ENCODE measurements around the gene SLC9A3. TPM values are rescaled to one million over a fixed set of nuclear protein-coding genes. Genes with fewer than 3 reads are reported as not detected.

The SLC9A3 gene
- total RNA-seq, 5 donors from 2014 or later (not counting 1 experiment from before 2014, with no cell fraction given), result 1.9 to 3.5 (median 2.5) TPM

GRCh38 chr5:466661-467310 is 57.5 kb downstream of the SLC9A3 start:
- Histone ChIP-seq H3K4me3 (ENCODE audit: control insufficient read depth in 1 of 2, extremely low read depth in 1 of 2, low read length in 1 of 2) (no peak overlapping the region), H3K36me3 (ENCODE audit: control insufficient read depth in 2 of 2, extremely low read depth in 1 of 2, insufficient read depth in 1 of 2, low read length in 1 of 2) (peaks cover 11 to 26% of the 10 kb centered on the region in 2 donors), H3K9me3 (no peaks in the 10 kb centered on the region), H3K27me3 (replicated peaks in 1 of 2; ENCODE audit: control insufficient read depth in 2 of 2, extremely low read depth in 1 of 2, insufficient read depth in 2 of 2, low read length in 1 of 2) (no peaks in the 10 kb centered on the region), H3K4me1 (ENCODE audit: control insufficient read depth in 1 of 2, extremely low read depth in 1 of 2, insufficient read depth in 2 of 2, low read length in 2 of 2) (peaks cover 16 to 29% of the 10 kb centered on the region in 2 experiments), H3K27ac (ENCODE audit: low read length) (no peak overlapping the region)
- ChIA-PET CTCF (no interaction called here), POLR2A (no interaction called here)
- DNase-seq, result peak in 1 of 35 experiments; percentile 2
- 98% methylated on average over 17 of the region's 30 CpGs for WGBS (ENCODE audit: insufficient coverage)
- peaks cover 32 to 38% (median 38%) of the 10 kb centered on the region in 3 donors for H3K4me1 Mint-ChIP-seq
- peaks cover 19% of the 10 kb centered on the region for H3K36me3 Mint-ChIP-seq
- H3K9me3 Mint-ChIP-seq, result no peaks in the 10 kb centered on the region
- no peak for ATAC-seq (replicated peaks in 1 of 4)
- no peak overlapping the region for H3K27ac Mint-ChIP-seq
- H3K4me3 Mint-ChIP-seq, result no peak overlapping the region
- H3K27me3 Mint-ChIP-seq, result no peaks in the 10 kb centered on the region

DNA sequence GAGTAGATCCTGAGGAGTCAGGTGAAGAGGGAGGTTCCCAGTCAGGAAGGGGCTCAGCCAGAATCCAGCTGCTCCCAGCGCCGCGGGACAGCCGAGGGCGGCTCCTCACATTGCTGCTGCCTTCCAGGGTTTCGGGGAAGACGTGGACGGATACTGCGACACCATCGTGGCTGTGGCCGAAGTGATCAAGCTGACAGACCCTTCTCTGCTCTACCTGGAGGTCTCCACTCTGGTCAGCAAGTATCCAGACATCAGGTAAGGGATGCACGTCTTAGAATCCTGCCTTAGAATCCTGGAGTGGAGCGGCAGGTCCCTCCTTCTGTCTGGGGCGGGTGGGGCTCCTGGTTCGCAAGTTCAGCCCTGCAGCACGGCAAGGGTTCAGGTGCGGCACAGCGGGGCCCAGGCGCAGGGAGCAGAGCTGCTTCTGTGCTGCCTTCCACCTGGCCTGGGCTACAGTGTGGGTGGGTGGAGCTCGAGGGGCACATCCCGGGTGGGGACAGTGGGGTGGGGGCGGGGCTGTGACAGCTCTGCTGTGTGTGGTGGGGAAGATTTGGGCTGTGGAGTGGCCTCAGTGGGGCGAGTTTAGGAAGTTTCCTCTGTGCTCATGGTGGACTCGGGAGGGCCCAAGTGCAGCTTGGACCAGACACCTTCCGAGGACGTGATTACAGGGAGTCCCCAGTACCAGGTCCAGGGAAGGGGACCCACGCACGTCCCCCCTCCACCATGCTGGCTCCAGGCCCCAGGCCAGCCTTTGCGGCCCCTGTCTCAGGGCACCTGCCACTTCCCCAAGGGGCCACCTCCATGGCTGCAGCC is 58.5 kb downstream of the SLC9A3 start:
- WGBS (ENCODE audit: insufficient coverage), result 94% methylated on average over 23 of the region's 29 CpGs
- Mint-ChIP-seq H3K4me3 (no peak overlapping the region), H3K27me3 (no peaks in the 10 kb centered on the region), H3K9me3 (no peaks in the 10 kb centered on the region), H3K27ac (no peak overlapping the region), H3K4me1 (peaks cover 22 to 29% (median 28%) of the 10 kb centered on the region in 3 donors), H3K36me3 (peaks cover 24% of the 10 kb centered on the region)
- POLR2A ChIA-PET, result interaction anchor here in 1 of 2 donors (0.6 kb wide), 1 partner anchor 8 kb away, joined by 6 read pairs; no protein-coding TSS in a partner anchor
- ATAC-seq (replicated peaks in 1 of 4) (no peak), DNase-seq (peak in 1 of 35 experiments; percentile 1)
- H3K27me3 ChIP-seq (replicated peaks in 1 of 2; ENCODE audit: control insufficient read depth in 2 of 2, extremely low read depth in 1 of 2, insufficient read depth in 2 of 2, low read length in 1 of 2), result no peaks in the 10 kb centered on the region
- peaks cover 8 to 19% of the 10 kb centered on the region in 2 experiments for H3K4me1 ChIP-seq (ENCODE audit: control insufficient read depth in 1 of 2, extremely low read depth in 1 of 2, insufficient read depth in 2 of 2, low read length in 2 of 2)
- H3K27ac ChIP-seq (ENCODE audit: low read length), result no peak overlapping the region
- H3K36me3 ChIP-seq (ENCODE audit: control insufficient read depth in 2 of 2, extremely low read depth in 1 of 2, insufficient read depth in 1 of 2, low read length in 1 of 2), result peaks cover 11 to 24% of the 10 kb centered on the region in 2 donors
- CTCF ChIA-PET, result no interaction called here
- H3K4me3 ChIP-seq (ENCODE audit: control insufficient read depth in 1 of 2, extremely low read depth in 1 of 2, low read length in 1 of 2), result no peak overlapping the region
- H3K9me3 ChIP-seq, result no peaks in the 10 kb centered on the region

- DNase-seq, result no peak
- no peaks in the 10 kb centered on the region for H3K9me3 Mint-ChIP-seq
- POLR2A ChIA-PET, result interaction anchor here in 1 of 2 donors (0.6 kb wide), 1 partner anchor 9 kb away, joined by 6 read pairs; no protein-coding TSS in a partner anchor
- 99% methylated on average over 40 of the region's 63 CpGs for WGBS (ENCODE audit: insufficient coverage)
- no peaks in the 10 kb centered on the region for H3K27me3 ChIP-seq (replicated peaks in 1 of 2; ENCODE audit: control insufficient read depth in 2 of 2, extremely low read depth in 1 of 2, insufficient read depth in 2 of 2, low read length in 1 of 2)
- H3K27ac Mint-ChIP-seq, result no peak overlapping the region
- no peaks in the 10 kb centered on the region for H3K27me3 Mint-ChIP-seq
- peaks cover 8 to 25% of the 10 kb centered on the region in 2 donors for H3K36me3 ChIP-seq (ENCODE audit: control insufficient read depth in 2 of 2, extremely low read depth in 1 of 2, insufficient read depth in 1 of 2, low read length in 1 of 2)
- H3K4me3 Mint-ChIP-seq, result peak overlapping the region in 1 of 3 donors; percentile 64
- H3K36me3 Mint-ChIP-seq, result peaks cover 31% of the 10 kb centered on the region
- no peak overlapping the region for H3K4me3 ChIP-seq (ENCODE audit: control insufficient read depth in 1 of 2, extremely low read depth in 1 of 2, low read length in 1 of 2)
- H3K9me3 ChIP-seq, result no peaks in the 10 kb centered on the region
- peaks cover 8 to 18% of the 10 kb centered on the region in 2 experiments for H3K4me1 ChIP-seq (ENCODE audit: control insufficient read depth in 1 of 2, extremely low read depth in 1 of 2, insufficient read depth in 2 of 2, low read length in 2 of 2)
- H3K4me1 Mint-ChIP-seq, result peaks cover 18 to 22% (median 22%) of the 10 kb centered on the region in 3 donors
- no peak for ATAC-seq (replicated peaks in 1 of 4)
- CTCF ChIA-PET, result no interaction called here
- peak overlapping the region; percentile 91 for H3K27ac ChIP-seq (ENCODE audit: low read length)
Observed at GRCh38 chr5:464843-465590, 59.2 kb downstream of the SLC9A3 start.

GRCh38 chr5:464446-464842 is 59.8 kb downstream of the SLC9A3 start:
- H3K4me1 Mint-ChIP-seq, result peaks cover 16 to 23% (median 20%) of the 10 kb centered on the region in 3 donors
- Histone ChIP-seq H3K4me1 (ENCODE audit: control insufficient read depth in 1 of 2, extremely low read depth in 1 of 2, insufficient read depth in 2 of 2, low read length in 2 of 2) (peaks cover 8 to 18% of the 10 kb centered on the region in 2 experiments), H3K27ac (ENCODE audit: low read length) (peak overlapping the region; percentile 91), H3K4me3 (ENCODE audit: control insufficient read depth in 1 of 2, extremely low read depth in 1 of 2, low read length in 1 of 2) (no peak overlapping the region), H3K27me3 (replicated peaks in 1 of 2; ENCODE audit: control insufficient read depth in 2 of 2, extremely low read depth in 1 of 2, insufficient read depth in 2 of 2, low read length in 1 of 2) (no peaks in the 10 kb centered on the region), H3K36me3 (ENCODE audit: control insufficient read depth in 2 of 2, extremely low read depth in 1 of 2, insufficient read depth in 1 of 2, low read length in 1 of 2) (peaks cover 8 to 30% of the 10 kb centered on the region in 2 donors), H3K9me3 (no peaks in the 10 kb centered on the region)
- H3K9me3 Mint-ChIP-seq, result no peaks in the 10 kb centered on the region
- H3K27me3 Mint-ChIP-seq, result no peaks in the 10 kb centered on the region
- ChIA-PET POLR2A (no interaction called here), CTCF (no interaction called here)
- DNase-seq (no peak), ATAC-seq (replicated peaks in 1 of 4) (peak in 3 of 4 experiments; percentile 3 to 27 (median 5))
- WGBS (ENCODE audit: insufficient coverage), result 97% methylated on average over 13 of the region's 19 CpGs
- peak overlapping the region; percentile 89 to 90 for H3K27ac Mint-ChIP-seq
- H3K4me3 Mint-ChIP-seq, result peak overlapping the region in 2 of 3 donors; percentile 13 to 64
- H3K36me3 Mint-ChIP-seq, result peaks cover 37% of the 10 kb centered on the region

GRCh38 chr5:463952-464351 is 60.3 kb downstream of the SLC9A3 start:
- H3K27me3 Mint-ChIP-seq, result no peaks in the 10 kb centered on the region

GRCh38 chr5:463301-463700 is 60.9 kb downstream of the SLC9A3 start:
- peaks cover 16 to 35% (median 29%) of the 10 kb centered on the region in 3 donors for H3K4me1 Mint-ChIP-seq
- 90% methylated on average over 2 of the region's 7 CpGs for WGBS (ENCODE audit: insufficient coverage)
- H3K27me3 ChIP-seq (replicated peaks in 1 of 2; ENCODE audit: control insufficient read depth in 2 of 2, extremely low read depth in 1 of 2, insufficient read depth in 2 of 2, low read length in 1 of 2), result no peaks in the 10 kb centered on the region
- ATAC-seq (replicated peaks in 1 of 4), result no peak
- ChIA-PET CTCF (no interaction called here), POLR2A (interaction anchor here in 1 of 2 donors (0.6 kb wide), 1 partner anchor 9 kb away, joined by 3 read pairs; no protein-coding TSS in a partner anchor)
- H3K36me3 ChIP-seq (ENCODE audit: control insufficient read depth in 2 of 2, extremely low read depth in 1 of 2, insufficient read depth in 1 of 2, low read length in 1 of 2), result peaks cover 8 to 41% of the 10 kb centered on the region in 2 donors
- no peak overlapping the region for H3K4me3 Mint-ChIP-seq
- peak overlapping the region; percentile 49 to 56 for H3K27ac Mint-ChIP-seq
- no peaks in the 10 kb centered on the region for H3K9me3 Mint-ChIP-seq
- H3K36me3 Mint-ChIP-seq, result peaks cover 47% of the 10 kb centered on the region
- DNase-seq, result no peak
- peaks cover 8 to 18% of the 10 kb centered on the region in 2 experiments for H3K4me1 ChIP-seq (ENCODE audit: control insufficient read depth in 1 of 2, extremely low read depth in 1 of 2, insufficient read depth in 2 of 2, low read length in 2 of 2)
- H3K4me3 ChIP-seq (ENCODE audit: control insufficient read depth in 1 of 2, extremely low read depth in 1 of 2, low read length in 1 of 2), result no peak overlapping the region
- H3K9me3 ChIP-seq, result no peaks in the 10 kb centered on the region
- peak overlapping the region; percentile 91 for H3K27ac ChIP-seq (ENCODE audit: low read length)
- no peaks in the 10 kb centered on the region for H3K27me3 Mint-ChIP-seq

More at GRCh38 chr5:463952-464351, 60.3 kb downstream of the SLC9A3 start:
- Histone ChIP-seq H3K36me3 (ENCODE audit: control insufficient read depth in 2 of 2, extremely low read depth in 1 of 2, insufficient read depth in 1 of 2, low read length in 1 of 2) (peaks cover 8 to 35% of the 10 kb centered on the region in 2 donors), H3K27me3 (replicated peaks in 1 of 2; ENCODE audit: control insufficient read depth in 2 of 2, extremely low read depth in 1 of 2, insufficient read depth in 2 of 2, low read length in 1 of 2) (no peaks in the 10 kb centered on the region), H3K9me3 (no peaks in the 10 kb centered on the region), H3K4me3 (ENCODE audit: control insufficient read depth in 1 of 2, extremely low read depth in 1 of 2, low read length in 1 of 2) (no peak overlapping the region), H3K4me1 (ENCODE audit: control insufficient read depth in 1 of 2, extremely low read depth in 1 of 2, insufficient read depth in 2 of 2, low read length in 2 of 2) (peaks cover 8 to 18% of the 10 kb centered on the region in 2 experiments), H3K27ac (ENCODE audit: low read length) (peak overlapping the region; percentile 91)
- DNase-seq (peak; percentile 48 to 93 (median 84)), ATAC-seq (replicated peaks in 1 of 4) (peak; percentile 97 to 98 (median 98))
- WGBS (ENCODE audit: insufficient coverage), result 33% methylated on average over 2 of the region's 18 CpGs
- Mint-ChIP-seq H3K9me3 (no peaks in the 10 kb centered on the region), H3K27ac (peak overlapping the region; percentile 89 to 90), H3K4me3 (peak overlapping the region in 2 of 3 donors; percentile 13 to 64), H3K4me1 (peaks cover 16 to 28% (median 23%) of the 10 kb centered on the region in 3 donors), H3K36me3 (peaks cover 41% of the 10 kb centered on the region)
- CTCF ChIA-PET, result no interaction called here
- POLR2A ChIA-PET, result interaction anchor here in 1 of 2 donors (0.6 kb wide), 1 partner anchor 8 kb away, joined by 3 read pairs; no protein-coding TSS in a partner anchor
